HepG2 (cell line): ENCODE data around the gene MOGAT3.

Source experiments
- ESRRA ChIP-seq: sonication (generic); formaldehyde crosslinking; IDR thresholded peaks from 2 replicates; pipeline ENCODE4 v1.5.1; 2020; ENCODE audit warnings: mild to moderate bottlenecking, low read depth, missing genetic modification reagents
- MBD4 ChIP-seq: IDR thresholded peaks from 2 replicates; pipeline ENCODE4 v1.6.1; 2012; ENCODE audit warnings: low read length, inconsistent platforms, borderline replicate concordance
- NR3C1 ChIP-seq: sonication (generic); formaldehyde crosslinking; IDR thresholded peaks from 2 replicates; pipeline ENCODE4 v1.4.0; 2020; ENCODE audit warnings: missing genetic modification reagents
- ZNF274 ChIP-seq: sonication (generic); formaldehyde crosslinking; IDR thresholded peaks from 2 replicates; pipeline ENCODE4 v1.5.1; 2020; ENCODE audit warnings: mild to moderate bottlenecking, missing genetic modification reagents
- ZNF33B ChIP-seq: sonication (generic); formaldehyde crosslinking; IDR thresholded peaks from 2 replicates; pipeline ENCODE4 v1.5.1; 2020; ENCODE audit warnings: mild to moderate bottlenecking, missing genetic modification reagents
- TF ChIP-seq, protein P1 (sequence below): sonication (generic); formaldehyde crosslinking; IDR thresholded peaks from 2 replicates; pipeline ENCODE4 v1.4.0; 2020; ENCODE audit warnings: missing genetic modification reagents

DNA sequence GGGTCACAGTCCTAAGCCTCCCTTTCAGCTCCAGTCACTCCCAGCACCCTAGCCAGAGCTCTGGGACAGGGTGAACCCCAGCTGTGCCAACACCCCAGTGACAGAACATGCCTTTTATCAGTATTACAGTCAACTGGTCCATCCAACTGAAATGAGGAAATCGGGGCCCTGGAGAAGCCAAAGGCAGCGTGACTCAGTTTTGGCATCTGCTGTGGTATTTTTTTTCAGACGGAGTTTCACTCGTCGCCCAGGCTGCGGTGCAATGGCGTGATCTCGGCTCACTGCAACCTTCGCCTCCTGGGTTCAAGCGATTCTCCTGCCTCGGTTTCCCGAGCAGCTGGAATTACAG, 40.2 kb upstream of the MOGAT3 start:
- no peak for TF ChIP-seq ESRRA (CRISPR knock-in tag)
- no peak for TF ChIP-seq NR3C1
- TF ChIP-seq MBD4, result no peak
- no peak for TF ChIP-seq ZNF274 (CRISPR knock-in tag)
- no peak for TF ChIP-seq ZNF33B (CRISPR knock-in tag)
- TF ChIP-seq, protein P1, sequence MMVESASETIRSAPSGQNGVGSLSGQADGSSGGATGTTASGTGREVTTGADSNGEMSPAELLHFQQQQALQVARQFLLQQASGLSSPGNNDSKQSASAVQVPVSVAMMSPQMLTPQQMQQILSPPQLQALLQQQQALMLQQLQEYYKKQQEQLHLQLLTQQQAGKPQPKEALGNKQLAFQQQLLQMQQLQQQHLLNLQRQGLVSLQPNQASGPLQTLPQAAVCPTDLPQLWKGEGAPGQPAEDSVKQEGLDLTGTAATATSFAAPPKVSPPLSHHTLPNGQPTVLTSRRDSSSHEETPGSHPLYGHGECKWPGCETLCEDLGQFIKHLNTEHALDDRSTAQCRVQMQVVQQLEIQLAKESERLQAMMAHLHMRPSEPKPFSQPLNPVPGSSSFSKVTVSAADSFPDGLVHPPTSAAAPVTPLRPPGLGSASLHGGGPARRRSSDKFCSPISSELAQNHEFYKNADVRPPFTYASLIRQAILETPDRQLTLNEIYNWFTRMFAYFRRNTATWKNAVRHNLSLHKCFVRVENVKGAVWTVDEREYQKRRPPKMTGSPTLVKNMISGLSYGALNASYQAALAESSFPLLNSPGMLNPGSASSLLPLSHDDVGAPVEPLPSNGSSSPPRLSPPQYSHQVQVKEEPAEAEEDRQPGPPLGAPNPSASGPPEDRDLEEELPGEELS (CRISPR knock-in tag), result no peak
